Left lung (tissue), 10 donors: ENCODE measurements around the gene TNFRSF14. TPM values are rescaled to one million over a fixed set of nuclear protein-coding genes. Genes with fewer than 3 reads are reported as not detected.
A peak's percentile ranks its signal among the peaks of the same experiment; 100 is the strongest.

Experiments
- ATAC-seq: fragments of 200-7000 bp; cut with Tn5 transposase; one replicate; pipeline ENCODE4 v1.9.1; 2020; ENCODE audit warnings: moderate library complexity
- DNase-seq, 4 donors: peaks; one replicate each; pipeline ENCODE4 v3.0.0-alpha.2; 2013 to 2020
- H3K27ac ChIP-seq, 2 donors: fragments of 200-600 bp; sonication (generic) in 1 of 2; one replicate each; pipeline versions ENCODE4 v1.5.0 to v1.8.0; 2020 to 2021
- H3K27me3 ChIP-seq, 2 donors: fragments of 200-600 bp; sonication (generic) in 1 of 2; one replicate each; pipeline versions ENCODE4 v1.5.0 to v1.8.0; 2020 to 2021
- H3K36me3 ChIP-seq, 2 donors: fragments of 200-600 bp; sonication (generic) in 1 of 2; one replicate each; pipeline versions ENCODE4 v1.5.0 to v1.8.0; 2020 to 2021
- H3K4me1 ChIP-seq, 2 donors: fragments of 200-600 bp; one replicate each; pipeline ENCODE4 v1.8.0; 2021
- H3K4me3 ChIP-seq, 2 donors: fragments of 200-600 bp; sonication (generic) in 1 of 2; one replicate each; pipeline versions ENCODE4 v1.5.0 to v1.8.0; 2020 to 2021; ENCODE audit warnings: mild to moderate bottlenecking in 1 of 2
- H3K9me3 ChIP-seq, 2 donors: fragments of 200-600 bp; sonication (generic) in 1 of 2; one replicate each; pipeline versions ENCODE4 v1.5.0 to v1.8.0; 2020 to 2021
- intact Hi-C, 2 donors: fragments of 100-400 bp; cut with DNase I; formaldehyde crosslinking; loops; one replicate each; pipeline versions ENCODE4 v1.11.2 to v1.14.2; 2022
- polyA plus RNA-seq, 6 donors: library from polyadenylated mRNA; unstranded; fragments of 120-200 nt; gene quantifications; one replicate each; pipeline ENCODE4 v1.2.1, GENCODE V29; 2013; ENCODE audit not compliant: insufficient read length in 6 of 6
- total RNA-seq, 2 donors: library from RNA; stranded (reverse); fragmentation: NEBNext Ultra II Directional; extraction: Animal tissue kit (Norgen Biotek cat#: 25700); gene quantifications; one replicate each; pipeline ENCODE4 v1.2.1, GENCODE V29; 2021
- TF ChIP-seq, protein P1 (sequence below), 2 donors: fragments of 200-600 bp; sonication (generic) in 1 of 2; IDR thresholded peaks; one replicate each; pipeline versions ENCODE4 v1.5.0 to v1.8.0; 2021; ENCODE audit warnings: antibody characterized with exemption in 2 of 2
- donor health status: DM: no; HTN: yes; CAD: no.
- donor health status: DM: no; HTN: no; CAD: no.

The TNFRSF14 gene
- total and polyA plus RNA-seq, 8 donors: 24.2 to 109 (median 30.3) TPM

DNA sequence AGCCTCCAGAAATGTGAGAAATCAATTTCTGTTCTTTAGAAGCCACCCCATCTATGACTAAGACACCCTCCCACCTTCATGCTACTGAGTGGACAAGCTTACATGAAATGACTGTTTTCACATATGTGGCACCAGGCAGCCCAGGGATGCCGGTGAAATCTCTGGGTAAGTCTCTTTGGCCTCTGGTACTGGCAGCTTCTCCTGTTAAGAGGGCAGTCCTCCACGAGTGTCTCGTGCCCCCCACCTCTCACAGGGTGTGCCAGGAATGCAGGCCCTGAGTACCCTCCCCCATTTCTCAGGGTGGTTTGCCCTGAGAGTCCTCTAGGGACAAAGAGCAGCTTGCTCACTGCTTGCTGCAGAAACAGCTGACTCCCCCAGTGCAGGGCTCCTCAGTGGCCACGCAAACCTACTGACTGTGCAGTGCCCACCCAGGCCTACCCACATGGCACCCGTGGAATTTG lies 27.2 kb downstream of the TNFRSF14 start:
- TF ChIP-seq, protein P1, sequence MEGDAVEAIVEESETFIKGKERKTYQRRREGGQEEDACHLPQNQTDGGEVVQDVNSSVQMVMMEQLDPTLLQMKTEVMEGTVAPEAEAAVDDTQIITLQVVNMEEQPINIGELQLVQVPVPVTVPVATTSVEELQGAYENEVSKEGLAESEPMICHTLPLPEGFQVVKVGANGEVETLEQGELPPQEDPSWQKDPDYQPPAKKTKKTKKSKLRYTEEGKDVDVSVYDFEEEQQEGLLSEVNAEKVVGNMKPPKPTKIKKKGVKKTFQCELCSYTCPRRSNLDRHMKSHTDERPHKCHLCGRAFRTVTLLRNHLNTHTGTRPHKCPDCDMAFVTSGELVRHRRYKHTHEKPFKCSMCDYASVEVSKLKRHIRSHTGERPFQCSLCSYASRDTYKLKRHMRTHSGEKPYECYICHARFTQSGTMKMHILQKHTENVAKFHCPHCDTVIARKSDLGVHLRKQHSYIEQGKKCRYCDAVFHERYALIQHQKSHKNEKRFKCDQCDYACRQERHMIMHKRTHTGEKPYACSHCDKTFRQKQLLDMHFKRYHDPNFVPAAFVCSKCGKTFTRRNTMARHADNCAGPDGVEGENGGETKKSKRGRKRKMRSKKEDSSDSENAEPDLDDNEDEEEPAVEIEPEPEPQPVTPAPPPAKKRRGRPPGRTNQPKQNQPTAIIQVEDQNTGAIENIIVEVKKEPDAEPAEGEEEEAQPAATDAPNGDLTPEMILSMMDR (IDR thresholded peaks at IDR 0.05): no peak
- peak overlapping the region in 1 of 2 donors; percentile 98 for H3K27ac ChIP-seq
- no peaks in the 10 kb centered on the region for H3K9me3 ChIP-seq
- intact Hi-C loops: no loop called here
- H3K27me3 ChIP-seq: peaks cover 0 to 10% of the 10 kb centered on the region in 2 donors
- H3K4me1 ChIP-seq: peaks cover 21 to 68% of the 10 kb centered on the region in 2 donors
- ATAC-seq (no peak), DNase-seq (peak in 1 of 4 donors; percentile 50)
- H3K36me3 ChIP-seq: no peaks in the 10 kb centered on the region
- H3K4me3 ChIP-seq: peak overlapping the region in 1 of 2 donors; percentile 4

DNA sequence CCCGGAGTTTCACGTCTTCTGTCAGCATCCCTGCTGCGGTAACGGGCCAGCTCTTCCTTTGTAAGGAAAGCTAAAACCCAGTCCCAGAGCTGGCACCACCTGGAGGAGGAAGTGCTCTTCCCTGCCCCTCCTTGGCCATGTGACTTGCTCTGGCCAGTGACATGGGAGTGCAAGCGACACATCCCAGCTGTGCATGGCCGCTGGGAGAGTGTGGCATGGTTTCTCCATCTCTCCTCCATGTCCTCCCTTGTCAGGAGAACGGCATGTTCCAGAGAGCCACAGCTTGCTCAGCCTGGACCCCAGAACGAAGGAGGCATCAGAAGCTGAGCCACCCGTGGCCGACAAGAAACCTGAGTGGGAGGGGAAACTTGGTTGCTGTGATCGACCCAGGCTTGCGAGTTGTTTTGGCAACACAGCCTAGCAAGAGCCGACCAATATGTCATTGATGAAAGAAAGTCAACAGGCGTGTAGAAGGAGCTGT lies 27.7 kb downstream of the TNFRSF14 start:
- ATAC-seq (peak; percentile 9), DNase-seq (peak; percentile 43 to 84 (median 68))
- H3K9me3 ChIP-seq: no peaks in the 10 kb centered on the region
- peaks cover 21 to 63% of the 10 kb centered on the region in 2 donors for H3K4me1 ChIP-seq
- H3K36me3 ChIP-seq: peaks cover 0 to 5% of the 10 kb centered on the region in 2 donors
- H3K27me3 ChIP-seq: peaks cover 0 to 10% of the 10 kb centered on the region in 2 donors
- intact Hi-C loops: no loop called here
- H3K4me3 ChIP-seq: peak overlapping the region in 1 of 2 donors; percentile 4
- H3K27ac ChIP-seq: peak overlapping the region; percentile 97 to 98
- TF ChIP-seq, protein P1 (IDR thresholded peaks at IDR 0.05): no peak

DNA sequence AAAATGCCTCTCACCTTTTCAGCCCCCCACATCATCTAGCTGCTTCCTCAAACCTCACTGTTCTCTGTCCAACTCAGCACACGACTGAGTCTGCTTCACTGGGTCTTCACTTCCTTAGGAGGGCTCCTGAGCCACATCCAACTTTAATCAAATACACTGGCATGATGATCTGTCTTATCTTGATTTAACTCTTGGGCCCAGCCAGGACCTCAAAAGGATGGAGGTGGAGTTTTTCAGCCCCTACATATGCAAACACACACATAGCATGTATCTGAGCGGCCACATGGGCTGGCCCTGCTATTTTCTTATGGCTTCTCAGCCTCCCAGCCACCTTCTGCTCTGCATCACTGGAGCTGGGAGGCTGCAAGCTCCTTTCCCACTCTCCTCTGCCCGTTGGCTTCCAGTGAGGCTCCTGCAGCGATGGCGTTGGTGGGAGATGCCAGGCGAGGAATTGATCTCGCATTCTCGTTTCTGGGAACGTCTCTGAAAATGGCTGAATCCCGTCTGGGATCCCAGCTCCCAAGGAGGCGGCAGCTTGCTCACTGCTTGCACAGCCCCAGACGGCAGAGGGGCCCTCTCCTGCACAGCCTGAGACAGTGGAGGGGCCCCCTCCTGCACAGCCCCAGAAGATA lies 28.6 kb downstream of the TNFRSF14 start:
- H3K4me1 ChIP-seq: peaks cover 21 to 60% of the 10 kb centered on the region in 2 donors
- TF ChIP-seq, protein P1 (IDR thresholded peaks at IDR 0.05): no peak
- H3K4me3 ChIP-seq: peak overlapping the region in 1 of 2 donors; percentile 82
- DNase-seq: no peak
- no peak for ATAC-seq
- H3K36me3 ChIP-seq: peaks cover 0 to 14% of the 10 kb centered on the region in 2 donors
- peaks cover 0 to 10% of the 10 kb centered on the region in 2 donors for H3K27me3 ChIP-seq
- intact Hi-C loops: no loop called here
- H3K9me3 ChIP-seq: no peaks in the 10 kb centered on the region
- H3K27ac ChIP-seq: peak overlapping the region; percentile 97 to 98

DNA sequence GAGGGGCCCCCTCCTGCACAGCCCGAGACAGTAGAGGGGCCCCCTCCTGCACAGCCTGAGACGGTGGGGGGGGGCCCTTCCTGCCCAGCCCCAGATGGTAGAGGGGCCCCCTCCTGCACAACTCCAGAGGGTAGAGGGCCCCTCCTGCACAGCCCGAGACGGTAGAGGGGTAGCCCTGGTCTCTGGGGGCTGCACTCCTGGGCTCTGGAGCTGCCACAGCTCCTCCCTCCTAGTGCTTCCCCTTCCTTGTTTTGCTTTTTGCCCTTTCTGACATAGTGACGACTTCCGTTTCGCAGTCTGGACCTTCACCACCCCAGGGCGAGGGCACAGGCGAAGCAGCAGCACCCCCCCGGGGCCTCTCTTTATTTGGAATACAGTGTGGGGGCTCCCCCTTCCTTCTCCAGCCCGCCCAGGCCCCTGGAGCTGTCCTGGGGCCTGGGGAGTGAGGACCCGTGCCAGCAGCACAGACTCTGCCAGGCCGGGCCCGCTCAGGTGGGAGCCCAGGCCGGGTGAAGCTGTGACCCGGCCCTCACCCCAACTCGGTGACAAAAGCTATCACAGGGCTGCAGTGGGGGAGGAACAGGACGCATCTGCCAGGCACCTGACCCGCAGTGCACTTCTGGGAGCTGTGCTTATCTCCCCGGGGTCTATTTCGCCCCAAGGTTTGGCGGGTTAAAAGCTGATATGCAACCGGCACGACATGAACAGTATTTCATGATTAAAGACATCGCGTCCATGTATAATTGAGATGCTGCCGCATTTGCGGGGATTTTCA lies 29.3 kb downstream of the TNFRSF14 start:
- intact Hi-C loops: no loop called here
- Histone ChIP-seq H3K4me1 (peaks cover 21 to 59% of the 10 kb centered on the region in 2 donors), H3K9me3 (no peaks in the 10 kb centered on the region), H3K27me3 (peaks cover 0 to 10% of the 10 kb centered on the region in 2 donors), H3K4me3 (peak overlapping the region; percentile 82 to 87), H3K36me3 (peaks cover 0 to 17% of the 10 kb centered on the region in 2 donors), H3K27ac (peak overlapping the region; percentile 97 to 98)
- ATAC-seq (peak; percentile 43), DNase-seq (peak; percentile 42 to 87 (median 72))
- TF ChIP-seq, protein P1 (IDR thresholded peaks at IDR 0.05): no peak
